OCI-M2 (cell line): ENCODE measurements around the gene CD47.

Source experiments
- DNase-seq: peaks from one replicate; lab custom pipeline; 2025; ENCODE audit not compliant: unreplicated experiment; lab: John Stamatoyannopoulos, UW

The CD47 gene

DNA sequence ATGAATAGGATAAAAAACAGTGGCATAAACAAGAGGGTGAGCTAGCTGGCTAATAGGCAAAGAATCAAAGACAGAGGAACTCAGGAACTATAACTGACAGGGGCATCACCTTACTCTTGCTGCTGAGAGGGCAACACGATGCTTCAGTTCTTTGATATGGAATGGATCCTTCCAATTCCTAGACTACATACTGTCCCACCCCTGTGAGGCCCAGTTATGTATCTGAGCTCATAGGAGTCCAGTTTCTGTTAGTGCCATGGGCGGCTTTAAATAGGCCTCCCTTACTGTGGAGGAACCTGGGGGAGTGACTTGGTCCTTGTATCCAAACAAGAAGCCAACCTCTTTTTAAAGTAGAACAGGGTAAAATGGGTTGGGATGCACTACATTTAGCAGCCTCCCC is 37.3 kb downstream of the CD47 start:
- DNase-seq: no peak

DNA sequence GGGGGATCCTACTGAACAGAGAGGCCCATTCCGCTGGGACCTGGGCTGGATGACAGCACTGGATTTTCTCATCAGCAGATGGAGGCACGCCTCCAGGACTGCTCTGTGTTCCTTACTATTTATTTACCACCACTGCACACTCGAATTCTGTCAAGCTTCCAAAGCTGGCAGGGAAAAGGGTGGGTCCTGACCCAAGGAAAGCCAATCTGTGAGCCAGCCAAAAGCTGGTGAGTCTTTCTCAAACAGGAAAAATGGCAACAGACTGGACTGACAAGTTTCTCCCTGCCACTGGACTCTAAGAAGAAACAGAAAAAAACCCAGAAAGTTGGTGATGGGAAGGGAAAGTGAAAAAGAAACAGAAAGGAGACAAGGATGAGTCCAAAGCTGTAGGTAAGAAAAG is 37.8 kb downstream of the CD47 start:
- no peak for DNase-seq

DNA sequence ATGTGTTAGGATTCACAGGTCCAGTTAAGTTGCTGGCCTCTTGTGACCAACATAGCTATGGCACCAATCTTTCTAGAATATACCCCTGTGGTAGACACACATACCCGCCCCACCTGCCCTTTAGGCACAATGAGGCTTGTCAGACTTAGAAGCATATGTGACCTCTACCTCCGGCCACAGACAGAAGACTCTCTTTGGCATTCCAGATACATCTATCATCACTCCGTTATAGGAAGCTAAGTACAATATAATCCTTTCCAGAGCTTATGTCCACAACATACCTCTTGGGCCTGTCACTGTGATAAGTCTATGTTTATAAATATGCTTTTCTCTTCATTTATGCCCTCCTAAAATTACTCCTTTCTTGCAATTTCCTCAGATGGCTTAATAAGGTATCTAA is 39.8 kb downstream of the CD47 start:
- no peak for DNase-seq

DNA sequence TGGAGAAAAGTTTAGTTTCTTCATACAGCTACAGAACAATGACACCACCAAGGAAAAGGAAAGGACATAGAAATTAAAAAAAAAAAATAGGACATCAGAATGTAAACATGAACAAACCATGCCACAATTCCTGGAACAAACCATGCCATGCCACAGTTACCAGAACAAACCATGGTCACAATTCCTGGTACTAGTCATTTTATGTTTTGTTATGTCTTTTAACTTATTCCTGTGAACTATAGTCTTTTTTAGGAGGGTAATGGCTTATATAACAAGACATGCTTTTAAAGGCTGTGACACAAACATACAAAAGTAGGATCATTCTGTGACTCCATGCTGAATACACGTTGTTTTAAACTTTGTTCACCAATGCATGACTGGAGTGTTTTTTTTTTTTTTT is 42.8 kb downstream of the CD47 start:
- DNase-seq: no peak

DNA sequence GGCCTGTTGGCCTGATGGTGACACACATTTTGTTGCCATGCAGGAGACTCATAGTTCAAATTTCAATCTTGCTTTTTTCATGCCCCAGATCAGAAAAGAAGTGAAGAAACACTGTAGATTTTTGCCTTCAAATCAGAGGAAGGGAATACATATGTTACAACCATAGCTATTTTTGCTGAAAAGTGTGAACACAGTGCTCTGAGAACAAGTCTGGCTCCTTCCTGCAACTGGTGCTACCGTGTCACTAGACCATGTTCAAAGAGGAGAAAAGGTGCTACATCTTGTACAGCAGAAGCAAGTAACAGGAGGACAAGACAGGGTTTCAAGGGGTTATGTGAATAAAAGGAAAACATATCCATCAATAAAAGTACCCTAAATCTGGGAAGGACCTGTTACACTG is 44.6 kb downstream of the CD47 start:
- DNase-seq: no peak

DNA sequence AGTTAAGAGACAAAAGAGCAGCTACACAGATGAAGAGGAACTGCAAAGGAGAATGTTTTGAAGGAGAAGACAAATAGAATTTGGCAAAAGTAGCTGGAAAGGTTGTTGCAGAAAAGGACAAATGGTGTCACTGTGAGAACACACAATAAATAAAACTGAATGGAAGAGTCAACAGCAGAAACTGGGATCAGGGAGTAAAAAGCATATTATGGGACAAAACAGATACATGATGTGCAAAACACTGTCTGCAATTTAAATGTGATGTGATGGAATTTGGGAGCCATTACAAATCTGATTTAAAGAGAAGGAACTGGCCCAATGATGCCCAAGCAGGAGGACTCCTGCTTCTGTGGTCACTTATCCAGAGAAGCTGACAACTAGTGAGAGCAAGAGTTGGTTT is 46.1 kb downstream of the CD47 start:
- DNase-seq: no peak

DNA sequence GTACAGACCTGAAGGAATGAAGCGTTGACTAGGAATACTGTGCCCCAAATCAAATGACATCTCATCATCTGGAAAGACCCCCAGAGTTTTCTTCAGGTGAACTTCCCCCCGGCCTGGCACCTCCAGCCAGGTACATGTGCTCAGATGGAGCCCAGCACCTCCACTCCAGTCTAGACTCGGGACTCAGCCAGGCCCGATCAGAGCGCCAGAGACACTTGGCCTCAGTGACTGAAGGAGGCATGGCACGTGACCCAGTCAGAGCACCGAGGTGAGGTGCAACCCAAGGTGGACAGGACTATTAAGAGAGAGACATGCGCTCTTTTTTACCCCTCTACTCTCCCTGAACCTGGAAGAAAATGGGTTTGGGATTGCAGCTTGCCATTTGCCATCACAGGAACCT is 48.5 kb downstream of the CD47 start:
- DNase-seq: no peak

DNA sequence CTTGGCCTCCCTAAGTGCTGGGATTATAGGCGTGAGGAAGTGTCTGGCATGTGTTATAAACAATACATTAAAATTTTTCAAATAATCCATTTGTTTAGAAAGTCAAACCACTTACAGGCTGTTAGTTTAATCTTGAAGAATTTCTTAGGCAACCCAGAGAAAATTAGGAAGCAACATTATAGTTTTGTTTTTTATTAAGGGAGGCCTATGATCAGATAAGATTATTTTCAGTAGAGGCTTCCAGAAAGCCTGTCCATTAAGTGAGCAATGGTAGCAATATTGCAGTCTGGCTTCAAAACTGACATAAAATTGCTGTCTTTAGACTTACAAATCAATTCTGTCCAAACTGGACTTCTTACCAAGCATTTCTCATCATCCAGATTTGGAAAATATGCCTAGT is 49.6 kb downstream of the CD47 start:
- DNase-seq: no peak

DNA sequence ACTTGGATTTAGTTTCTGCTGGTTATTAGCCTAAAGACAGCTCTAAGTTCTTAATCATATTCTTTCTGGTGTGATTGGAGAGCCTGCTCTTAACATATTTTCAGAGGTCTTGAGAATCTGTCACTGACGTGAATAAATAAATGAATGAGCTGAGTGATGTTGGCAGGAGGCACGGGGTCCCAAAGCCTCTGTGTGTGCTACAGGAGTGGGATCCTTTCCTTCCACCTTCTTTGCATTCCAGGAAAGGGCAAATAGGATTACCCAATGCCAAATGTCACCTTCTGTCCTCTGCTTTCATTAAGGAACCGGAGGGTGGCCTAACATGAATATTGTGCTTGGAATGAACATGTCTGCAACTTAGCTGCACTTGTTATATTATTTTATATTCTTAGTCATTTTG is 53.1 kb downstream of the CD47 start:
- DNase-seq: no peak

DNA sequence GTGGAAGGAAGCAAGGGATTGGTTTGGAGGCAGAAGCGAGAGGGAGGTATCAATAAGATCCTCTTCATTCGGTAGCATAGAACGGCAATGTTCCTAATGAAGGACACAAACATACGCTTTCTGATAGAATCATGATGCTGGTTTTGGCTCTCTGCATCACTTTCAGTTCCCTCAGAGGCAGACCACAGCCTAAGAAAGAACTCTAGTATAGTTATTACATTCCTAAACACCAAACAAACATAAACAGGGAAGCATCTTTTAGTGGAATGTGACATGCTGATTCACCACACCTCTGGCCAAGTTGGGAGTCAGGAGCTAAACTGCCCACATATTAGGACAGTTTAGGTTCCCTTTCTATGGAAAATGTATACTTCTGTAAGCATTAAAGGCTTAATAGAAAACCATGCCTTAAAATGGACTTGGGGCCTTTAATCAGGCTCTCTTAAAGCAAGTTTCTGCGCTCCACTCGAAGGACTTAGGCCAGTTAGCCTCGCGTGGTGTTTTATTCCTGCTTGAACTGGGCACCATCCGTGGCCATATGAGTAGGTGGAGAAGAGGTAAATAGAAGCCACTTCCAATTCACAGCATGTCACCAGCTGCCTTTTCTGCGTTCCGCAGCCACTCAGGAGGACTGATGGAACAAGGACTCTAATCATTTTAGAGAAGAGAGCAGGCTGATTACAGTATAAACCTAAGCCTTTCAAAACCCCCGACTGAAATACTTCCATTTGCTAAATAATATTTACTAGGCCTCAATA is 53.7 kb downstream of the CD47 start:
- DNase-seq: no peak

DNA sequence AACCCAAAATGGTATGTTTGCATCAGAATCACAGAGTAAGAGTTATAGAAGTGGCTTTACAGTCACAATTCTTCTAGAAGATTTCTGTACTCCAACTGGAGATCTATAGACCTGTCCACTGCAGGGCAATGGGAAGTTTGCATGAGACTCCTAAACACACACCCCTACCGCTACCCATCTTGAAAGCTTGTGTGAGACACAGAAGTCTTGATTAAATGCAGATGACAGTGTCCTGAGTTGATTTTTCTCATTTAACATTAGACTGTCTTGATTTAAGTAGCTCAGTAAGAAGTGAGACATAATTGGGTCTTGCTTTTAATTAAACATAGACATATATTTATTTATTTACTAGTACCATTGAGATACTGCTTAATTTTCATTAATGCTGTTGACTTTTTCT is 54.4 kb downstream of the CD47 start:
- no peak for DNase-seq

DNA sequence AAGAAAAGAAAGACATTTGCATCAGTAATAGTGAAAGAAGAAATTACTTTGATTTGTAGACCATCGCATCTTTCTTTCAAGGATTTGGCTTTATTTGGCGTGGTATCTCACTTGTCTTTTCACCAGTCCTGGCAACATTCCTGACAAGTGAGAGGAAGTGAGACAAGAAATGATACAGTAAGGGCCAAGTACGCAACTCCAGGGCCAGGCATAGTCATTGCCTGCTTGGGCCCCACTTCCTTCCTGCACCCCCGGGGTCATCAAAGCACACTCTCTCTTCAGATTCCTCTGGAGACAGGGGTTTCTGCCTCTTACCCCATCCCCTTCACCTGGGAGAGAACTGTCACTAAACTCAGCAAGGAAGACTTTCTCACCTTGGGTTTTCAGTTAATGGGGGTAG is 55.1 kb downstream of the CD47 start:
- no peak for DNase-seq

DNA sequence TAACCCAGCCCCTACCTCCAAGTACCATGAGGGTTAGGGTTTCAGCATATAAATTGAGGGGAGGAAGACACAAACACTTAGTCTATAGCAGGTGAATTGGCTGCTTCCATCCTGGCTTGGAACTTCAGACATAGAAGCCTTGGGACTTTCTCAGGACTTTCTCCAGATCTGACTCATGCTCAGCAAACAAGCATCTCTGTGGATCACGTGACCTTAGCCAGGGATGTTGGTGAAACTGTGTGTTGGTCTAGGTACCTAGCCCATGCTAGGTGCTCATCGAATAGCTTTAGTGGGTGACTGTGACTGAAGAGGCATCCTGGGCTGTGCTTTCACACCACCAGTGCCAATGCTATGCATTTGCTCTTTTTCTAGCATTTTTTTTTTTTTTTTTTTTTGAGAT is 58.9 kb downstream of the CD47 start:
- no peak for DNase-seq

DNA sequence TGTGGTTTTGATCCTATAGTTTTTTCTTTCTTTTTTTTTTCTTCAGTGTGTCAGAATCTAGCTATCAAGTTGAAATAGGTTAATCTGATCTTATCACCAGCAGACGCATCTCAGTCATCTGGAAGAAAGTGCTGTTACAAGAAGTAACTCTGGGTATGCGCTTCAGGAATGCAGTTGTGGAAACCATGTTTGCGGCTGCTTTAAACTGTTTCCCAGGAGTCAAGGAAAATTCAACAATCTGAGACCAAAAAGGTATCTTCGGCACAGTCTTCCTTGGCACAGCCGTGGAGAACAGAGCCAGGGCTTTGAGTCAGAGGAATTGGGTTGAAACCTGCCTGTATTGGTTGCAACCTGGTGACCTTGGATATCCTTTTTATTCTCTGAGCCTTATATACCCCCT is 59.9 kb downstream of the CD47 start:
- DNase-seq: no peak

DNA sequence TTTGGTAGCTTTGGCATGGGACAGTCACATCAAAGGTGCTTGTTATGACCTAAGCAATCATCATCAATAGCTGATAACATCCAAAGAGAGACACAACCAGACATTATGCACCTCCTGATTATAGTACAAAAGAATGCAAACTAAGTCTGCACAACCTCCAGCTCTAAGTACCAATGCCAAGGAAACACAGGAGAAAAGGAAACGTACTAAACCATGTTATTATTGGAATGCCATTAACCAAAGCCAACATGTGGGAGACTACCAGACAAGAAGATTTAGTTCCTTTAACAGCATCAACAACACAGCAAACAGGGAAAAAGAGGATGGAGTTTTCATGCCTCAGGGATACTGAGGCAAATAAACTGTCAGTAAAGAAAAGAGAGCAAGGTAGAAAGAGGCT is 61.4 kb downstream of the CD47 start:
- DNase-seq: no peak

DNA sequence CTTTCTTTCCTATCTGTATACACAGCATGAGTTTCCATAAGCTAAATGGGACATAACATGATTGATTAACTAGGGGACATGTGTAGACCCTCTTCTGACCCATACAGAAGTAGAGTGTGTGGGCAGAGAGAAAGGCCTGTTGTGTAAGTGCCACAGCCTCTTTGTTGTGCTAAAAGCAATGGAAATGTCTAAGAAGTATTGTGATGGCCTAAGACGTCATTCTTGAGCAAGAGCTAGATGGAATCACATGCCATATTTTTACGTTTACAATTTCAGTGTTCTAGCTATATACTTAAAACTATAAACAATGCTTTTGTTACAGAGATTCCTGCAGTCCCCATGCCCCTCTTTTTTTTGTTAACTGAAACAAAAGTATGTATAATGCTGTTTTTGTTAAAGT is 61.9 kb downstream of the CD47 start:
- no peak for DNase-seq

DNA sequence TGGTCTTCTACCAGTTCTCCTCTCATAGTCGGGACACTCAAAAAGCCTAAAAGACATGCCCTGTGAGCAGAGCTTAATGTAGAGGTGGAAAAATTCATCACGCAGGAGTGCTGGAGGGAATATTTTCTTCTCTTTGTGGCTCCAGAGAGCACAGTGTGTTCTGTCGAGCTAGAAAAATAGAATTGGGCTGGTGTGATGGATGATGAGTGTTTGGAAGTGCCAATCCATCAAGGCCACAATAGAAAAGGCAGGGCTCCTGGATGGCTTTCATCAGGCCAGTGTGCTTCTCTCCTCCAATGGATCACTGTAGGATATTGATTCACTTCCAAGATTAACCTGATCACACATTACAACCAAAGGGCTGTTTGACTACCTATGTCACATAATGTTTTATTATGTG is 65.7 kb downstream of the CD47 start:
- DNase-seq: no peak

DNA sequence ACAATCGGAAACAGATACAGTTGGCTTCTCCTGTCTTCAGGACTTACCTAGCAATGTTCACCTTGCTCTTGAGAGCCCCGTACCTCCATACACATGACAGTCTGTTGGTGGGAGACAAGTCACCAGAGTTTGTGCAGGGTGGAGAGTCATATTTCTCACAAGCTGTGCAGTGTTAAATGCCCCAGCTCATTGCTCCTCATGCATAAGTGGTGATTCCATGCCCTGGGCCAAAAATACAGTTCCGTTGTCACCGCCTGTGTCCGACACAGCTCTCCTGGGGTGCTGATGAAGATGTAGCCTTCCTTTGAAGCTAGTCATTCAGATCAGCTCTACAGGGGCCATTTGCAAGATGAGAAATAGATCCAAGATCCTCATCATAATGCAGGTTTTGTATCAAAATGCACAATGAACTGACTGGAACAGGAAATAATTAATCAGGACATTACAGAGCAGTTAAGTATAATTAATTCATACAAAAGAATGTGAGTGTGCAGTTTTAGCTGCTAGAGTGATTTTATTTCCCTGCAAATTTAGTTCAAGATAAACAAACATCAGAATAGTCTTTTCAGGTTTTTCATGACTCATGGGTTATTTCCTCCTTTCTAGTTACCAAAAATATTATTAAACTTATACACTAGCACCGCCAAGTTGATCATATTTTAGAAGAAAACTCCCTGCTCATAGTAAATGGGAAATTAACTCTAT is 66.5 kb downstream of the CD47 start:
- no peak for DNase-seq

DNA sequence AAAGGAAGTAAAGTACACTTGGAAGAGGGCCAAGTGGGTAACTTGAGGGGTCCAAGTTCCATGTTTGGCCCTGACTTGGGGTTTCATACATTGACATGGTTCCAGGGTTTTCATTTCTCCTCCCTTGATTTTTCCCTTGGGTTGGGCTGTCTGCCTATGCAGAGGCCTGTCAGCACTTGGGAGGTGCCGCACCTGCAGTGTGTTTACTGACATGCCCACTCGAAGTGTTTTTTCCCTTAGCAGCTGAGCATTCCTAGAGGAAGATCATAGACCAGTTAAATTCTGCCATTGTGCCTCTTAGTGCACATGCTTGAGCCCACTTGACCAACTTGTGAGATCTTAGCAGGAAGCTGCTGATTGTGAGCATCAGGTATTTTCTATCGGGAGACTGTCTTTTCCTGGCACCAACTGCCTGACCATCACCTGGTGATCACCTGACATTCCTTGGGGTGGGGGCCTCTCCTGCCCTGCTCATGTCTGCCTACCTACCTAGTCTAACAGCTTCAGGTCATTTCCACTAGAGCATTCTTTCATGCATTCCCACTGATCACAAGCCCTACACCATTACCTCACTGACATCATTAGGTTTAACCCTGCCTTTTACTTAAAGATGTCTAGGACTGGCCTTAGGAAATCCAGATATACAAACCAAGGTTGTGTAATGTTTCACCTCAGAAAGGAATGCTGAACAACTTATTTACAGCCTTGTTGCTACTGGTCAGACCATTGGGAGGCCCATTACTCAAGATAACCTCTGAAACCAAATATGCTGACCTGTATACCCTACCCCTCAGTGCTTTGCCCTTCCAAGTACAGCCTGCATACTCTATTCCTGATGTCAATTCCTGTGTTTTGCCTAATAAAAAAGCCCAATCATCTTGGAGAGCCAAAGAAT is 68.3 kb downstream of the CD47 start:
- no peak for DNase-seq

DNA sequence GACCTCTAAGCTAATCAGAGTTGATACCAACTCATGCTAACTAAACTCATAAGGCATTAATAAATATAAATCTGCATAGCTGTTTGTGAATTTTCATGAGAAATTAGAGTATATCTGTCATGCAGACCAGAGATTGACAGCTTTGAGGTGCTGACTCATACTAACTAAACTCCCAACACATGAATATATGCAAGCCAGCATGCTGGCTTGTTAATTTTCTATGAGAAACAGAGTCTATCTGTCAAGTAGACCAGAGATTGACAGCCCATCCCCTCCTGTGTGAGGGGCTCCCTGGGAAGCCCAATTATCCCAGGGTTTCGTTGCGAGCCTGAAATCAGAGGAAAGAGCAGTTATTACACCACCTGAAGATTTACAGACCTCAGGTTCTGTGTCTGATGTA is 69.3 kb downstream of the CD47 start:
- no peak for DNase-seq

DNA sequence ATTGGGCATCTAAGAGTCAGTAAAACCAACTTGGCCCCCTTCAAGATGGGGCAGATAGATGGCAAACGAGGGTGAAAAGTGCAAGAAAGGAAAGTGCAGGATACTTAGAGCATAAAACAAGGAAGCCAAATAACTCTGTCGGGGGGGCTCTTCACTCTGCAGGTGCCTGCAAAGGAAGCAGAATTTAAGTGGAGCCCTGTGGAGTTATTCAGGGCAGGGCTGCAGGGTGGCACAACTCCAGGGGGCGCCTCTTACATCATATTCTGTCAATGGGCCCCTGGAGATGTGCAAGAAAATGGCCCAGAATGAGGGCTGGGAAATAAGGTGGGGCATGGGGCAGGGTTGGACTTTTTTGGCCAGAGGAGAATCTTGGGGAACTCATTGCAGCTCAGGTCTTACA is 69.7 kb downstream of the CD47 start:
- no peak for DNase-seq

DNA sequence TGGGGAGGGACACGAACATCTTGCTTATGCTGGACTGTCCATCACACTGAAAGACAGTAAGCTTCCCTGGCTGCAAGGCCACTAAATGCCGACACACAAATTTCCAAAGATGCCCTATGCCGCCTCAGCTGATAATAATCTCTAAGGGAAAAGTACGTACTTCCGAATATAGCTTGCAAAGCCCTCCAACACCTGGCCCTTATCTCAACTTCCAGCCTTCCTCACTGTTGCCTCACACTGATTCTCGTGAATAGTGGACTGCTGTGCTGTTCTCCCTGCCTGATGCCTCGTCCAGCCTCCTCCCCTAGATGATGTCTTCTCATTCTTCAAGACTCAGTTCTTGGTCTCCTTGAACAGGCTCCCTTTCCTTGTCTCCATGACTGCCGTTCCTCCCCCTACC is 72.3 kb downstream of the CD47 start:
- no peak for DNase-seq
